ENCODE results near the gene CAPN3.

CAPN3 gene

DNA sequence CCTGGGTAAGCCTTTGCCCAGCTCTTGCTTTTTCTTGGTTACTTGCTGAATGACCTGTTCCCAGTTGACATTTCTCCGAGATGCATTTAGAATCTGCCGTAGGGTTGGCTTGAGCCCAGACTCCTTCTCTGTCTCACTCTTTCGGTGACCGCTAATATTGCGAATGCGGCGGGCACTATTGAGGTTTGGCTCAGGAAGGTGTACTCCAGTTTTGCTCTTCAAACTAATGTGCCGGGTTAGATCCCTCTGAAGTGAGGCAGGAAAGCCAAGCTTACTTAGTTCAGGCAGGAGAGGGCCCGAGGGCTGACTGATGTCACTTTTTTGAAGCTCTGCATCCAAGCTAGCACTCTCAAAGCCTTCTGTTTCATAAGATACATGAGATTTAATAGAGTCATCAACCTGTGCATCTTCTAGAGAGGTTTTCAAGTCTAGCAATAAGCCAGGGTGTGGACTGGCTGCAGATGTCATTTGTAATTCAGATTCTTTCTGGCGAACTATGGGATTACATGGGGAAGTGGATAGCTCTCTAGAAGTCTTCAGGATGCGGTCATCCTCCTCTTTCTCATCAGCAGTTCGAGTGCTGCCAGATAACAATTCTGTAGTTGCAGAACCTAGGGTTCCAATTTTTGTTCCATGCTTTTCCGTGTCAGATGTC lies 90.6 kb downstream of the CAPN3 start:
- no peak overlapping the region for H3K4me3 ChIP-seq (ENCODE audit: low read length in 2 of 2)
- peaks cover 31 to 35% of the 10 kb centered on the region in 2 donors for H3K36me3 ChIP-seq (ENCODE audit: control insufficient read depth in 2 of 2, insufficient read depth in 2 of 2, low read length in 2 of 2)
- no peaks in the 10 kb centered on the region for H3K9me3 ChIP-seq (ENCODE audit: control insufficient read depth in 2 of 2, low read length in 2 of 2)
- no peaks in the 10 kb centered on the region for H3K27me3 ChIP-seq (ENCODE audit: control insufficient read depth in 1 of 2, insufficient read depth in 2 of 2, low read length in 2 of 2)
- H3K4me1 ChIP-seq (ENCODE audit: control insufficient read depth, insufficient read depth, low read length): no peaks in the 10 kb centered on the region
- H3K9ac ChIP-seq (ENCODE audit: low read length in 2 of 2): no peak overlapping the region
- H3K27ac ChIP-seq (ENCODE audit: low read length): no peak overlapping the region

DNA sequence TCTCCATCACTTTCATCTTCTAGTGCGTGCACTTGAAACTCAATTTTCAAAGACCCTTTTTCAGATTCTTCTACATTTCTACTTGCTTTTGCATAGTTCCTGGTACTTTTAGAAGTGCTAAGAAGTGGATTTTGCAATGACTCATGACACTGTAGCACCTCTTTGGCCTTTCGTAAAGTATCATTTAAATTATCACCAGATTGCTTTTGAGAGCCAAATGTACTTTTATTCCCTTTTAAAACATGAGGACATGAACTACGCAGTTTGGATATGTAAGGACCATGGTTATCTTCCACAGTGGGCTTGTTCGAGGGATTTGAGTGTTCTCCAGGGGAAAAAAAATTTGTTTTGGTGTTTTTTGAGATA lies 91.1 kb downstream of the CAPN3 start:
- Histone ChIP-seq H3K4me3 (ENCODE audit: low read length in 2 of 2) (no peak overlapping the region), H3K27me3 (ENCODE audit: control insufficient read depth in 1 of 2, insufficient read depth in 2 of 2, low read length in 2 of 2) (no peaks in the 10 kb centered on the region), H3K4me1 (ENCODE audit: control insufficient read depth, insufficient read depth, low read length) (no peaks in the 10 kb centered on the region), H3K36me3 (ENCODE audit: control insufficient read depth in 2 of 2, insufficient read depth in 2 of 2, low read length in 2 of 2) (peaks cover 28 to 35% of the 10 kb centered on the region in 2 donors), H3K27ac (ENCODE audit: low read length) (no peak overlapping the region), H3K9me3 (ENCODE audit: control insufficient read depth in 2 of 2, low read length in 2 of 2) (no peaks in the 10 kb centered on the region), H3K9ac (ENCODE audit: low read length in 2 of 2) (no peak overlapping the region)

DNA sequence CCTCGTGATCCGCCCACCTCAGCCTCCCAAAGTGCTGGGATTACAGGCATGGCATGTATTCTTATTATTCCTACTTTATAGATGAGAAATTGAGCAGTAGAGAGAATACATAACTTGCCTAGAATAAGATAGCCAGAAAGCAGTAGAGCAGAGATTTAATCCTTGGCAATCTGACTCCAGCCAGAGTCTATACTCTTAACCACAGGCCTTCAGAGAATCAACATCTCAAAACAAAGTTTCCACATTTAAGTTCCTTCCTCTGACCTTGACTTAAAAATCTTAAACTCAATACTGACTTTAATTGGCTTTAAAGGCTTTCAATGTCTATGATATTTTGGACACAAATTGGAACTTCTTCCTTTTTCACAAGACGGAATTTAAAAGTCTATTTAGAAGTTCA lies 94.5 kb downstream of the CAPN3 start:
- H3K27me3 ChIP-seq (ENCODE audit: control insufficient read depth in 1 of 2, insufficient read depth in 2 of 2, low read length in 2 of 2): no peaks in the 10 kb centered on the region

GRCh38 chr15:42456531-42456930 lies 97.2 kb downstream of the CAPN3 start:
- Histone ChIP-seq H3K4me3 (ENCODE audit: low read length in 2 of 2) (peak overlapping the region; percentile 46 to 72), H3K36me3 (ENCODE audit: control insufficient read depth in 2 of 2, insufficient read depth in 2 of 2, low read length in 2 of 2) (peaks cover 2 to 3% of the 10 kb centered on the region in 2 donors)

More for the DNA sequence above, 94.5 kb downstream of the CAPN3 start:
- Histone ChIP-seq H3K36me3 (ENCODE audit: control insufficient read depth in 2 of 2, insufficient read depth in 2 of 2, low read length in 2 of 2) (peaks cover 20% of the 10 kb centered on the region in 2 donors), H3K9me3 (ENCODE audit: control insufficient read depth in 2 of 2, low read length in 2 of 2) (no peaks in the 10 kb centered on the region), H3K9ac (ENCODE audit: low read length in 2 of 2) (no peak overlapping the region), H3K4me3 (ENCODE audit: low read length in 2 of 2) (no peak overlapping the region), H3K27ac (ENCODE audit: low read length) (no peak overlapping the region), H3K4me1 (ENCODE audit: control insufficient read depth, insufficient read depth, low read length) (peaks cover 9% of the 10 kb centered on the region)

GRCh38 chr15:42456971-42457370 lies 97.7 kb downstream of the CAPN3 start:
- Histone ChIP-seq H3K4me1 (ENCODE audit: control insufficient read depth, insufficient read depth, low read length) (peaks cover 9% of the 10 kb centered on the region), H3K9me3 (ENCODE audit: control insufficient read depth in 2 of 2, low read length in 2 of 2) (no peaks in the 10 kb centered on the region), H3K27me3 (ENCODE audit: control insufficient read depth in 1 of 2, insufficient read depth in 2 of 2, low read length in 2 of 2) (no peaks in the 10 kb centered on the region), H3K27ac (ENCODE audit: low read length) (peak overlapping the region; percentile 85), H3K4me3 (ENCODE audit: low read length in 2 of 2) (peak overlapping the region; percentile 46 to 72), H3K36me3 (ENCODE audit: control insufficient read depth in 2 of 2, insufficient read depth in 2 of 2, low read length in 2 of 2) (no peaks in the 10 kb centered on the region), H3K9ac (ENCODE audit: low read length in 2 of 2) (peak overlapping the region in 1 of 2 donors; percentile 38)

More at GRCh38 chr15:42456531-42456930, 97.2 kb downstream of the CAPN3 start:
- Histone ChIP-seq H3K9me3 (ENCODE audit: control insufficient read depth in 2 of 2, low read length in 2 of 2) (no peaks in the 10 kb centered on the region), H3K9ac (ENCODE audit: low read length in 2 of 2) (peak overlapping the region in 1 of 2 donors; percentile 38), H3K4me1 (ENCODE audit: control insufficient read depth, insufficient read depth, low read length) (peaks cover 9% of the 10 kb centered on the region), H3K27ac (ENCODE audit: low read length) (peak overlapping the region; percentile 85), H3K27me3 (ENCODE audit: control insufficient read depth in 1 of 2, insufficient read depth in 2 of 2, low read length in 2 of 2) (no peaks in the 10 kb centered on the region)

- Histone ChIP-seq H3K27ac (ENCODE audit: low read length) (peak overlapping the region; percentile 85), H3K4me3 (ENCODE audit: low read length in 2 of 2) (peak overlapping the region; percentile 46 to 72), H3K9ac (ENCODE audit: low read length in 2 of 2) (peak overlapping the region; percentile 38 to 60), H3K9me3 (ENCODE audit: control insufficient read depth in 2 of 2, low read length in 2 of 2) (no peaks in the 10 kb centered on the region), H3K36me3 (ENCODE audit: control insufficient read depth in 2 of 2, insufficient read depth in 2 of 2, low read length in 2 of 2) (no peaks in the 10 kb centered on the region), H3K4me1 (ENCODE audit: control insufficient read depth, insufficient read depth, low read length) (peaks cover 9% of the 10 kb centered on the region), H3K27me3 (ENCODE audit: control insufficient read depth in 1 of 2, insufficient read depth in 2 of 2, low read length in 2 of 2) (no peaks in the 10 kb centered on the region)
Measured at GRCh38 chr15:42457445-42458442, 98.4 kb downstream of the CAPN3 start.

DNA sequence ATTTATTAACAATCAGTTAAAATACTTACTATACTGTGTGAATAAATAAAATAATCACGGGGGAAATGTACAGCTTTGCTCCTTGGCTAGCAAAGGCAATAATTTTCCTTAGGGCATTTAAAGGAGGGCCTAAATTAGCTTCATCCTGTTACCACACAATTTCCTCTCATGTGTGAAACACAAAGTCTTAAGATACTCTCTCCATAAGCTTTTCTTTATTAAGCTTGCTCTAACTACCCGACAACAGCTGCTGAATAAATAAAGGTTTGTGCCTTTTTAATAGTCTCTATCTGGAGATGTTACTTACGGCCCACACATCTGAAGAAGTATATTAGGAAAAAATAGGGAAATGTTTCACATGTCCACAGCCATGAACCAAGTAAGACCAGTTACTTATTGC lies 102.0 kb downstream of the CAPN3 start:
- H3K9me3 ChIP-seq (ENCODE audit: control insufficient read depth in 2 of 2, low read length in 2 of 2): no peaks in the 10 kb centered on the region
- peaks cover 9% of the 10 kb centered on the region for H3K4me1 ChIP-seq (ENCODE audit: control insufficient read depth, insufficient read depth, low read length)
- H3K36me3 ChIP-seq (ENCODE audit: control insufficient read depth in 2 of 2, insufficient read depth in 2 of 2, low read length in 2 of 2): peaks cover 2 to 5% of the 10 kb centered on the region in 2 donors
- H3K27ac ChIP-seq (ENCODE audit: low read length): no peak overlapping the region
- H3K9ac ChIP-seq (ENCODE audit: low read length in 2 of 2): no peak overlapping the region
- H3K27me3 ChIP-seq (ENCODE audit: control insufficient read depth in 1 of 2, insufficient read depth in 2 of 2, low read length in 2 of 2): no peaks in the 10 kb centered on the region
- no peak overlapping the region for H3K4me3 ChIP-seq (ENCODE audit: low read length in 2 of 2)

Data from stomach smooth muscle (tissue), 2 donors.